GM10266 (cell line): ENCODE measurements around the gene TGOLN2.

ENCODE experiments used
- DNase-seq: peaks from one replicate; pipeline ENCODE4 v3.0.0; 2012; ENCODE audit errors: extremely low spot score
- TF ChIP-seq, protein P1 (sequence below): IDR thresholded peaks from 2 replicates; pipeline ENCODE4 v1.5.1; 2012; ENCODE audit warnings: mild to moderate bottlenecking, low read depth; ENCODE audit not compliant: control insufficient read depth, insufficient read depth; ENCODE audit errors: missing control alignments

Gene TGOLN2

DNA sequence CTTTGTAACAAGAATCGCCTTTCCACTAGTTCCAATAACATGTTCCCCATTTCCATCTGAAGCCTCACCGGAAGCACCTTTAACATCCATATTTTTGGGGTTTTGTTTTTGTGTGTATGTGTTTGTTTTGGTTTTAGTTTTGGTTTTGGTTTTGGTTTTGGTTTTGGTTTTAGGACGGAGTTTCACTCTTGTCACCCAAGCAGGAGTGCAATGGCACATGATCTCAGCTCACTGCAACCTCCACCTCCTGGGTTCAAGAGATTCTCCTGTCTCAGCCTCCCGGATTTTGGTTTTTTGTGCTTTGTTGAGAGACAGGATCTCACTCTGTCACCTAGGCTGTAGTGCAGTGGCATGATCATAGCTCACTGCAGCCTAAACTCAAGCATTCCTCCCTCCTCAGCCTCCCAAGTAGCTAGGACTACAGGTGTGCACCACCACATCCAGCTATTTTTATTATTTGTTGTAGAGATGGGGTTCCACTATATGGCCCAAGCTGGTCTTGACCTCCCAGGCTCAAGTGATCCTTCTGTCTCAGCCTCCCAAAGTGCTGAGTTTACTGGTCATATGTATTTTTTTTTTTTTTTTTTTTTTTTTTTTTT is 36.3 kb downstream of the TGOLN2 start:
- no peak for DNase-seq

DNA sequence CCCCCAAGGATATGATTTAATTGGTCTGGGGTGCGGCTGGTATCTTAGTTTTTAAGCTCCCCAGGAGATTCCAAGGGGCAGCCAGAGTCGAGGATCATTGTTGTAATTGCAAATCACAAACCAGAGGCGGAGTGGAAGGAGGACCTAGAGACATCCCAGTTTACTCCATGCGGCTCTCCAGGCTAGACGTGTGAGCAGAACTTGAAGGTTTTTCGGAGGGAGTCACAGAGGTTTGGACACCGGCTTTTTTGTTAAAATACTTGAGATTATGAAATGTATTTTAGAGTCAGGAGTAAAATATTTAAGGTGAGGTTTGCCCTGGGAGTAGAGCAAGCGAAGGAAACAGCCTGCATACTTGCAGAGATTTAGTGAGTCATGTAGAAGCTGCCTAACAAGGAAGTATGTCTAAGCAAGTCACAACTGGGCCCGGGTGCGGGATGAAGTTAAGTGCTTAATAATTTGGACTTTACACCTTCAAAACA is 39.5 kb downstream of the TGOLN2 start:
- TF ChIP-seq, protein P1, sequence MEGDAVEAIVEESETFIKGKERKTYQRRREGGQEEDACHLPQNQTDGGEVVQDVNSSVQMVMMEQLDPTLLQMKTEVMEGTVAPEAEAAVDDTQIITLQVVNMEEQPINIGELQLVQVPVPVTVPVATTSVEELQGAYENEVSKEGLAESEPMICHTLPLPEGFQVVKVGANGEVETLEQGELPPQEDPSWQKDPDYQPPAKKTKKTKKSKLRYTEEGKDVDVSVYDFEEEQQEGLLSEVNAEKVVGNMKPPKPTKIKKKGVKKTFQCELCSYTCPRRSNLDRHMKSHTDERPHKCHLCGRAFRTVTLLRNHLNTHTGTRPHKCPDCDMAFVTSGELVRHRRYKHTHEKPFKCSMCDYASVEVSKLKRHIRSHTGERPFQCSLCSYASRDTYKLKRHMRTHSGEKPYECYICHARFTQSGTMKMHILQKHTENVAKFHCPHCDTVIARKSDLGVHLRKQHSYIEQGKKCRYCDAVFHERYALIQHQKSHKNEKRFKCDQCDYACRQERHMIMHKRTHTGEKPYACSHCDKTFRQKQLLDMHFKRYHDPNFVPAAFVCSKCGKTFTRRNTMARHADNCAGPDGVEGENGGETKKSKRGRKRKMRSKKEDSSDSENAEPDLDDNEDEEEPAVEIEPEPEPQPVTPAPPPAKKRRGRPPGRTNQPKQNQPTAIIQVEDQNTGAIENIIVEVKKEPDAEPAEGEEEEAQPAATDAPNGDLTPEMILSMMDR: no peak
- no peak for DNase-seq

More for the DNA sequence above, 36.3 kb downstream of the TGOLN2 start:
- TF ChIP-seq, protein P1: no peak

DNA sequence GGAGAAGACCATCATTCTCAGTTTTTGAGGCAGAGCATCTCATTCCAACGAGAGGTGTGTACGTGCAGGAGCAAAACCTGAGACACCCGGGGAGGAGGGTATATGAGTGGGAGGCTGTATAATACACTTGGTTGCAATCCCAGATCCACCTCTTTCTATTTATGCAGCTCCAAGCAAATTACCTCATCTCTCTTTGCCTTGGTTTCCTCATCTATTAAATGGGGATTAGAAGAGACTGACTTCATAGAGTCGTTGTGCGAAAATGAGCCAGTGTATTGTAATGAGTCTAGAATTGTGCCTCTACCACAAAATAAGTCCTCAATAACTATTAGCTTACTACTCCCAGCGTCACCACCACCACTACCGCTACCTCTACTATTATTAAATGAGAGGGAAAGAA is 40.1 kb downstream of the TGOLN2 start:
- TF ChIP-seq, protein P1: no peak
- no peak for DNase-seq

DNA sequence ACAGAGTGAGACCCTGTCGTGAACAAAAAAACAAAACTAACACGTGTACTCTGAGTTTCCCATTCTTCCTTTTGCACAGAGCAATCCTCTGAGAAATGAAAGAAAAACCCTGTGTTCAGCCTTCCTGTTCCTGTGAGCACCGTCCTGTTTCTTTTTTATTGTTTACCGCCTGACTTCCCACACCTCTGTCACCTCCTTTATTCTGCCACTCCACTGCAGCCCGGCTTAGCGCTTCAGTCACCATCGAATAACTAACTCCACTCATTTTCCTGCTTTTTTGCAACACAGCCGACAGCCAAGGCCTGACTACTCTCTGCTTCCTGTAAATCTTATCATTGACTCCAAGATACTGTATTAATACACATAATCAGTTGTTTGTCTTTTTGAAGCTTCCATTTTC is 40.9 kb downstream of the TGOLN2 start:
- TF ChIP-seq, protein P1: no peak
- DNase-seq: no peak

DNA sequence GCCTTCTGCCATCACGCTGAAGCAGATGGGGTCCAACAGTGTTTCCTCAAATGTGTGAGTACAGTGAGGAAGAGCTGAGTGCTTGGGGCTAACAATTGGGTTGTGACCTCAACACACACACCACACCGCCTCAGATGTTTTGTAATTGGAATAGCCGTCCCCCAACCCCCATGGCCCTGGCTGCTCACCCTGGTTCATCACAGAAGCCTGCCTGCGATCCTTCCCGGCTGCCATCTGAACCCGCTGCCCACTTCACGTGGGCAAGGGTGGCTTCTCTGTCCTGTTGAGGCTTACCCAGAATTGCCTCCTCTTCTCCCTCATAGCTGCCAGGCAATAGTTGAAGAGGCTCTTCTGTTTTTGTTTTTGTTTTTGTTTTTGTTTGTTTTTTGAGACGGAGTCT is 44.1 kb downstream of the TGOLN2 start:
- no peak for DNase-seq
- TF ChIP-seq, protein P1: no peak

DNA sequence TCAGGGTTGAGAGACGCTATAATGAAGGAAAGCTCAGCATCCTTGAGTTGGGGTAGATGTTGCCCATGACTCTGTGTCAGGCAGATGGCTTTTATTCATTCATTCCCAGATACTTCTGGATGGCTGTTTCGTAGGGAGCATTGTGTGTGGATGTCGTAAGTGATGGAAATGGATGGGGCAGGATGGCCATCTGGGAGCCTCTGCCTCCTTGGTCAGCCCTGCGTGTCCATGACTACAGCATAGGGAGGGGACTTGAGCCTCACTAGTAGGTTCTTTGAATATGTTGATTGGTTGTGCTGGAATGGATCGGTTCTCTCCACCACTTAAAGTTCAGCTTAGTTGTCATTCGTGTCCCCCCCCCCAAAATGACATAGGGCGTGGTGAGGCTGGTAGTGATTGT is 44.9 kb downstream of the TGOLN2 start:
- no peak for DNase-seq
- TF ChIP-seq, protein P1: no peak

DNA sequence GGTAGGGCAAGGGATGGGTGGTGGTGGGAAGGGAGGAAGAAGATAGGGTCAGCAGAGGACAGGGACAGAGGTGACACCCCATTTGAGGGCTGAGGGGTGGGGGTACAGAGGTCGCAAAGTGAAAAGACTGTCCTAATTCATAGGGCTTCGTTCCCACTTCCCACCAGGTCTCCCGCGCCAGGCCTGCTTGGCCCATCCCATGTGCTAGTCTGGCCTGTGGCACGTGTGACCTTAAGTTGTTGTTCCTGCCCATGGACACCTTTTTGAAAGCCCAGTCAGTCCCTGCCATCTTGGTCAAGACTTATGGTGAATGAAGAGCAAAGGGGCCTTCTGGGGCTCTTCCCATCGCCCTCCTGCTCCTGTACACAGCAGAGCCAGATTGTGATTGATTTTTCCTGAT is 46.2 kb downstream of the TGOLN2 start:
- TF ChIP-seq, protein P1: no peak
- no peak for DNase-seq
